Measurements from ENCODE around the gene FREY1. TPM values are rescaled to one million over a fixed set of nuclear protein-coding genes. Genes with fewer than 3 reads are reported as not detected.

FREY1 gene
- total and polyA plus RNA-seq, 2 of the 13 experiments (the other 11 are each of a cell fraction or from before 2014, with no cell fraction given), result 0.44 to 0.73 TPM

DNA sequence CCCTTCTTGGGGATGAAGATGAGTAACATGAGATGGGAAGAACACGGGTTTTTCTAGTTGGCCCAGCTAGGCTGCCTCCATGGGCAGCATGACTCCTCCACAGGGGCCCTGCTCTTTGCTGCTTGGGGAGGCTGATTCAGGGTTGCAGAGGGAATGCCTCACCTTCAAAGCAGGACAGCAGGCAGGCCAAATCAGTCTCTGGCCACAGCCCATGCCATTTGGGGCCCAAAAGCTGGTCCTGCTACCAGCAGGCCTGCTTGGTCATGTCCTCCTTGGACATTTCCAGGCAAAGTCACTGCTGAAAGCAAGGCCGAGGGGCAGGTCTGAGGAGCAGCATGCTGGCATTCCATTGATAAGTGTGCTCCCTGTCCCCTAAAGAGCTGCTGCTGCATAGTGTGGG is 35.4 kb downstream of the FREY1 start:
- H4K20me1 ChIP-seq (ENCODE audit: insufficient read depth, low read length), result no peaks in the 10 kb centered on the region
- FAIRE-seq (no peak), DNase-seq (ENCODE audit: low spot score) (no peak), ATAC-seq (no peak)
- H3K79me2 ChIP-seq (ENCODE audit: insufficient read depth, low read length), result no peaks in the 10 kb centered on the region
- H3K4me1 ChIP-seq (ENCODE audit: insufficient read depth, low read length), result no peaks in the 10 kb centered on the region
- H3K9ac ChIP-seq (ENCODE audit: insufficient read depth, low read depth, low read length), result no peak overlapping the region
- H3K27me3 ChIP-seq (ENCODE audit: control insufficient read depth in 1 of 2, insufficient read depth in 2 of 2, low read length in 2 of 2), result no peaks in the 10 kb centered on the region
- no peaks in the 10 kb centered on the region for H3K9me3 ChIP-seq (ENCODE audit: low read length)
- TF ChIP-seq CEBPB (IDR thresholded peaks at IDR 0.05; ENCODE audit: borderline replicate concordance, low read depth, low read length) (no peak), PLRG1 (conservative IDR thresholded peaks at IDR 0.05) (no peak), ARHGAP35 (CRISPR knock-in tag; IDR thresholded peaks at IDR 0.05; ENCODE audit: borderline replicate concordance) (no peak), FOSL1 (CRISPR knock-in tag; IDR thresholded peaks at IDR 0.05; ENCODE audit: borderline replicate concordance) (no peak), ATM (IDR thresholded peaks at IDR 0.05; ENCODE audit: borderline replicate concordance) (no peak), ZNF24 (IDR thresholded peaks at IDR 0.05) (no peak), ZNF549 (CRISPR knock-in tag; IDR thresholded peaks at IDR 0.05) (no peak)
- ChIA-PET CTCF (ENCODE audit: low intra/inter-chr PET ratio, low total read pairs) (no interaction called here), POLR2A (no interaction called here)
- no peak overlapping the region for H3K27ac ChIP-seq (ENCODE audit: extremely low read length, insufficient read depth, low read length)
- H3K36me3 ChIP-seq (replicated peaks in 1 of 2; ENCODE audit: control insufficient read depth in 1 of 2, insufficient read depth in 2 of 2, low read length in 2 of 2), result peaks cover 27 to 74% of the 10 kb centered on the region in 2 experiments
- H2AFZ ChIP-seq (ENCODE audit: low read length), result no peak overlapping the region
- intact Hi-C loops (cut with micrococcal nuclease; ENCODE audit: unreplicated experiment) (loop anchor here (1.0 kb wide), 1 partner anchor 135 kb away; no protein-coding TSS in a partner anchor), in situ Hi-C loops (cut with HindIII; ENCODE audit: extremely low pct_ligation_motif_present, low pct_unique_long_range_greater_than_20kb) (no loop called here)
- no peak overlapping the region for H3K4me3 ChIP-seq (replicated peaks in 1 of 3; ENCODE audit: insufficient read depth in 1 of 3, low read depth in 2 of 3, low read length in 3 of 3)
- BruUV-seq (replicated peaks), result no TSS peak
- no peak overlapping the region for H3K4me2 ChIP-seq (ENCODE audit: low read depth, low read length)
- 100% methylated on average over 1 of the region's 2 CpGs for WGBS (ENCODE audit: low lambda C conversion rate)

GRCh38 chr11:45870706-45871105 is 36.4 kb downstream of the FREY1 start:
- Histone ChIP-seq H3K36me3 (replicated peaks in 1 of 2; ENCODE audit: control insufficient read depth in 1 of 2, insufficient read depth in 2 of 2, low read length in 2 of 2) (peaks cover 26 to 72% of the 10 kb centered on the region in 2 experiments), H3K4me2 (ENCODE audit: low read depth, low read length) (no peak overlapping the region), H3K79me2 (ENCODE audit: insufficient read depth, low read length) (no peaks in the 10 kb centered on the region), H3K9ac (ENCODE audit: insufficient read depth, low read depth, low read length) (no peak overlapping the region), H3K9me3 (ENCODE audit: low read length) (no peaks in the 10 kb centered on the region), H4K20me1 (ENCODE audit: insufficient read depth, low read length) (no peaks in the 10 kb centered on the region), H3K4me1 (ENCODE audit: insufficient read depth, low read length) (no peaks in the 10 kb centered on the region), H2AFZ (ENCODE audit: low read length) (no peak overlapping the region), H3K27ac (ENCODE audit: extremely low read length, insufficient read depth, low read length) (no peak overlapping the region), H3K4me3 (replicated peaks in 1 of 3; ENCODE audit: insufficient read depth in 1 of 3, low read depth in 2 of 3, low read length in 3 of 3) (no peak overlapping the region), H3K27me3 (ENCODE audit: control insufficient read depth in 1 of 2, insufficient read depth in 2 of 2, low read length in 2 of 2) (no peaks in the 10 kb centered on the region)
- no TSS peak for BruUV-seq (replicated peaks)
- WGBS (ENCODE audit: low lambda C conversion rate), result 98% methylated on average over 4 of the region's 4 CpGs
- ATAC-seq, result no peak
- DNase-seq (ENCODE audit: low spot score), result no peak
- POLR2A ChIA-PET, result no interaction called here
- in situ Hi-C loops (cut with HindIII; ENCODE audit: extremely low pct_ligation_motif_present, low pct_unique_long_range_greater_than_20kb), result no loop called here
- no peak for FAIRE-seq
- intact Hi-C loops (cut with micrococcal nuclease; ENCODE audit: unreplicated experiment), result no loop called here
- CTCF ChIA-PET (ENCODE audit: low intra/inter-chr PET ratio, low total read pairs), result no interaction called here
- TF ChIP-seq KLF11 (CRISPR knock-in tag; IDR thresholded peaks at IDR 0.05) (no peak), ZNF234 (CRISPR knock-in tag; conservative IDR thresholded peaks at IDR 0.05) (no peak)
- TF ChIP-seq, protein P1, sequence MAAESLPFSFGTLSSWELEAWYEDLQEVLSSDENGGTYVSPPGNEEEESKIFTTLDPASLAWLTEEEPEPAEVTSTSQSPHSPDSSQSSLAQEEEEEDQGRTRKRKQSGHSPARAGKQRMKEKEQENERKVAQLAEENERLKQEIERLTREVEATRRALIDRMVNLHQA (CRISPR knock-in tag; IDR thresholded peaks at IDR 0.05), result no peak
- TF ChIP-seq, protein P2, sequence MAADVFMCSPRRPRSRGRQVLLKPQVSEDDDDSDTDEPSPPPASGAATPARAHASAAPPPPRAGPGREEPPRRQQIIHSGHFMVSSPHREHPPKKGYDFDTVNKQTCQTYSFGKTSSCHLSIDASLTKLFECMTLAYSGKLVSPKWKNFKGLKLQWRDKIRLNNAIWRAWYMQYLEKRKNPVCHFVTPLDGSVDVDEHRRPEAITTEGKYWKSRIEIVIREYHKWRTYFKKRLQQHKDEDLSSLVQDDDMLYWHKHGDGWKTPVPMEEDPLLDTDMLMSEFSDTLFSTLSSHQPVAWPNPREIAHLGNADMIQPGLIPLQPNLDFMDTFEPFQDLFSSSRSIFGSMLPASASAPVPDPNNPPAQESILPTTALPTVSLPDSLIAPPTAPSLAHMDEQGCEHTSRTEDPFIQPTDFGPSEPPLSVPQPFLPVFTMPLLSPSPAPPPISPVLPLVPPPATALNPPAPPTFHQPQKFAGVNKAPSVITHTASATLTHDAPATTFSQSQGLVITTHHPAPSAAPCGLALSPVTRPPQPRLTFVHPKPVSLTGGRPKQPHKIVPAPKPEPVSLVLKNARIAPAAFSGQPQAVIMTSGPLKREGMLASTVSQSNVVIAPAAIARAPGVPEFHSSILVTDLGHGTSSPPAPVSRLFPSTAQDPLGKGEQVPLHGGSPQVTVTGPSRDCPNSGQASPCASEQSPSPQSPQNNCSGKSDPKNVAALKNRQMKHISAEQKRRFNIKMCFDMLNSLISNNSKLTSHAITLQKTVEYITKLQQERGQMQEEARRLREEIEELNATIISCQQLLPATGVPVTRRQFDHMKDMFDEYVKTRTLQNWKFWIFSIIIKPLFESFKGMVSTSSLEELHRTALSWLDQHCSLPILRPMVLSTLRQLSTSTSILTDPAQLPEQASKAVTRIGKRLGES (CRISPR knock-in tag; IDR thresholded peaks at IDR 0.05; ENCODE audit: borderline replicate concordance), result no peak
- TF ChIP-seq, protein P3, sequence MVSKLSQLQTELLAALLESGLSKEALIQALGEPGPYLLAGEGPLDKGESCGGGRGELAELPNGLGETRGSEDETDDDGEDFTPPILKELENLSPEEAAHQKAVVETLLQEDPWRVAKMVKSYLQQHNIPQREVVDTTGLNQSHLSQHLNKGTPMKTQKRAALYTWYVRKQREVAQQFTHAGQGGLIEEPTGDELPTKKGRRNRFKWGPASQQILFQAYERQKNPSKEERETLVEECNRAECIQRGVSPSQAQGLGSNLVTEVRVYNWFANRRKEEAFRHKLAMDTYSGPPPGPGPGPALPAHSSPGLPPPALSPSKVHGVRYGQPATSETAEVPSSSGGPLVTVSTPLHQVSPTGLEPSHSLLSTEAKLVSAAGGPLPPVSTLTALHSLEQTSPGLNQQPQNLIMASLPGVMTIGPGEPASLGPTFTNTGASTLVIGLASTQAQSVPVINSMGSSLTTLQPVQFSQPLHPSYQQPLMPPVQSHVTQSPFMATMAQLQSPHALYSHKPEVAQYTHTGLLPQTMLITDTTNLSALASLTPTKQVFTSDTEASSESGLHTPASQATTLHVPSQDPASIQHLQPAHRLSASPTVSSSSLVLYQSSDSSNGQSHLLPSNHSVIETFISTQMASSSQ (IDR thresholded peaks at IDR 0.05; ENCODE audit: low read depth), result no peak
- TF ChIP-seq, protein P3 (CRISPR knock-in tag; IDR thresholded peaks at IDR 0.05; ENCODE audit: borderline replicate concordance), result no peak
